PC-9 (cell line): Measurements from ENCODE around the gene GABRB3. TPM values are rescaled to one million over a fixed set of nuclear protein-coding genes. Genes with fewer than 3 reads are reported as not detected.

Source experiments
- BruUV-seq: library from RNA; stranded (reverse); fragments of 400-500 nt; replicated peaks from 2 replicates; lab custom pipeline; 2021; lab: Mats Ljungman, UMichigan
- CTCF ChIA-PET: fragments of 300-600 bp; sonication (Branson Sonifier 250); formaldehyde crosslinking; loops from one replicate; lab custom pipeline; 2022; ENCODE audit warnings: antibody characterized with exemption; lab: Charles Lee
- POLR2A ChIA-PET: fragments of 300-600 bp; sonication (Branson Sonifier 250); formaldehyde crosslinking; loops from one replicate; lab custom pipeline; 2022; ENCODE audit warnings: antibody characterized with exemption; ENCODE audit not compliant: unreplicated experiment; lab: Charles Lee
- DNase-seq, 2 experiments: peaks; one replicate each; pipeline versions ENCODE4 v3.0.0 to v3.0.0-alpha.2; 2015 to 2022; ENCODE audit warnings: mixed read lengths in 1 of 2
- H2AFZ ChIP-seq: fragments of 200-600 bp; sonication (generic); 2 replicates; pipeline ENCODE4 v1.8.1; 2017; ENCODE audit warnings: antibody characterized with exemption
- H3F3A ChIP-seq: fragments of 200-600 bp; sonication (generic); 2 replicates; pipeline ENCODE4 v1.8.1; 2017; ENCODE audit warnings: antibody characterized with exemption, mild to moderate bottlenecking, low read depth; ENCODE audit not compliant: insufficient read depth
- H3K27ac ChIP-seq: fragments of 200-600 bp; sonication (generic); 2 replicates; pipeline ENCODE4 v1.6.1; 2016; ENCODE audit warnings: mixed run types
- H3K27me3 ChIP-seq: fragments of 200-600 bp; sonication (generic); 2 replicates; pipeline ENCODE4 v1.6.1; 2016; ENCODE audit warnings: low read depth, mixed run types; ENCODE audit not compliant: insufficient read depth
- H3K36me3 ChIP-seq: fragments of 200-600 bp; sonication (generic); 2 replicates; pipeline ENCODE4 v1.6.1; 2016; ENCODE audit warnings: low read depth, mixed run types
- H3K4me1 ChIP-seq: fragments of 200-600 bp; sonication (generic); replicated peaks from 2 replicates; pipeline ENCODE4 v1.6.1; 2016; ENCODE audit warnings: mixed run types; ENCODE audit not compliant: insufficient read depth
- H3K4me2 ChIP-seq: fragments of 200-600 bp; sonication (generic); 2 replicates; pipeline ENCODE4 v1.6.1; 2017; ENCODE audit warnings: mixed run types
- H3K4me3 ChIP-seq: fragments of 200-600 bp; sonication (generic); 2 replicates; pipeline ENCODE4 v1.6.1; 2016; ENCODE audit warnings: mixed run types
- H3K79me2 ChIP-seq: fragments of 200-600 bp; sonication (generic); 2 replicates; pipeline ENCODE4 v1.6.1; 2017; ENCODE audit warnings: low read depth, mixed run types
- H3K9me2 ChIP-seq: fragments of 200-600 bp; sonication (generic); 2 replicates; pipeline ENCODE4 v1.8.1; 2017; ENCODE audit warnings: mild to moderate bottlenecking; ENCODE audit not compliant: insufficient read depth
- H3K9me3 ChIP-seq: fragments of 200-600 bp; sonication (generic); 2 replicates; pipeline ENCODE4 v1.8.1; 2016; ENCODE audit warnings: low read depth; ENCODE audit not compliant: insufficient read depth
- H4K20me1 ChIP-seq: fragments of 200-600 bp; sonication (generic); 2 replicates; pipeline ENCODE4 v1.8.1; 2017; ENCODE audit not compliant: insufficient read depth
- CTCF ChIP-seq: fragments of 200-600 bp; sonication (generic); conservative IDR thresholded peaks from 2 replicates; pipeline ENCODE4 v1.6.1; 2017; ENCODE audit warnings: mixed run types, antibody characterized with exemption, mild to moderate bottlenecking, moderate library complexity
- EZH2 ChIP-seq: fragments of 200-600 bp; sonication (generic); IDR thresholded peaks from 2 replicates; pipeline ENCODE4 v1.8.0; 2017; ENCODE audit warnings: antibody characterized with exemption, low read depth
- intact Hi-C: fragments of 100-400 bp; cut with micrococcal nuclease; formaldehyde crosslinking; loops from one replicate; pipeline ENCODE4 v1.10.0; 2022; ENCODE audit not compliant: unreplicated experiment
- total RNA-seq: library from RNA; stranded (reverse); gene quantifications from 2 replicates; pipeline ENCODE4 v1.2.3, GENCODE V29; 2021

Gene GABRB3
- total RNA-seq, 1 experiment from 2014 or later = 6.3 TPM

DNA sequence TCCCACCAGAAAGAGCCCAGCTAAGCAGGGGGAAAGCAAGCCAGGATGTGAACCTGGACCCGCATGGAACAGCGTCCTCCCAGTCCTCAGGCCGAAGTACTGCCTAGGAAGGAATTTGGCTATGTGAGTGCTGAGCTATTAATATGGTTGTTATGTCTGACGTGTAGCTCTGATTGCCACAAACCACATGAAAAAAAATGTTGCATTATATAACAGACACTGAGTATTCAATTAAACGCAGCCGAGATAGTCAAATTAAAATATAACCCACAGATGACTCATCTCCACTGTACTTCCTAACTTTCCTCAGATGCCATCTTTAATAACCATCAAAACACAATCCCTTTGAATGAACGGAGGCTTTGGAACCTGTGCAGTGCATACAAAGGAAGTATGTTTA lies 111.1 kb downstream of the GABRB3 start:
- Histone ChIP-seq H3K27ac (no peak overlapping the region), H3K4me1 (no peaks in the 10 kb centered on the region), H3K79me2 (no peaks in the 10 kb centered on the region), H3K4me3 (no peak overlapping the region), H3K4me2 (no peak overlapping the region), H3F3A (no peaks in the 10 kb centered on the region), H4K20me1 (no peaks in the 10 kb centered on the region), H2AFZ (no peak overlapping the region), H3K9me2 (no peaks in the 10 kb centered on the region), H3K9me3 (no peaks in the 10 kb centered on the region), H3K27me3 (no peaks in the 10 kb centered on the region), H3K36me3 (no peaks in the 10 kb centered on the region)
- ChIA-PET CTCF (no interaction called here), POLR2A (no interaction called here)
- BruUV-seq = no TSS peak
- intact Hi-C loops = no loop called here
- TF ChIP-seq EZH2 (no peak), CTCF (no peak)
- no peak for DNase-seq

- Histone ChIP-seq H2AFZ (no peak overlapping the region), H3K4me3 (no peak overlapping the region), H3K27me3 (no peaks in the 10 kb centered on the region), H3F3A (no peaks in the 10 kb centered on the region), H3K9me2 (no peaks in the 10 kb centered on the region), H3K79me2 (no peaks in the 10 kb centered on the region), H4K20me1 (no peaks in the 10 kb centered on the region), H3K36me3 (no peaks in the 10 kb centered on the region), H3K4me2 (no peak overlapping the region), H3K27ac (no peak overlapping the region), H3K4me1 (no peaks in the 10 kb centered on the region), H3K9me3 (no peaks in the 10 kb centered on the region)
- POLR2A ChIA-PET = no interaction called here
- CTCF ChIA-PET = no interaction called here
- intact Hi-C loops = no loop called here
- BruUV-seq = no TSS peak
- TF ChIP-seq CTCF (no peak), EZH2 (no peak)
- no peak for DNase-seq
These were observed 111.8 kb downstream of the GABRB3 start for GRCh38 chr15:26661107-26661506.

- Histone ChIP-seq H3K4me2 (no peak overlapping the region), H3K36me3 (no peaks in the 10 kb centered on the region), H2AFZ (no peak overlapping the region), H3F3A (no peaks in the 10 kb centered on the region), H3K9me2 (no peaks in the 10 kb centered on the region), H4K20me1 (no peaks in the 10 kb centered on the region), H3K27ac (no peak overlapping the region), H3K4me1 (no peaks in the 10 kb centered on the region), H3K9me3 (no peaks in the 10 kb centered on the region), H3K79me2 (no peaks in the 10 kb centered on the region), H3K4me3 (no peak overlapping the region), H3K27me3 (no peaks in the 10 kb centered on the region)
- intact Hi-C loops = no loop called here
- TF ChIP-seq CTCF (no peak), EZH2 (no peak)
- no TSS peak for BruUV-seq
- ChIA-PET POLR2A (no interaction called here), CTCF (no interaction called here)
- DNase-seq = no peak
These were observed 112.6 kb downstream of the GABRB3 start for GRCh38 chr15:26660241-26660640.
